ENCODE data around the gene CDC5L. TPM values are rescaled to one million over a fixed set of nuclear protein-coding genes. Genes with fewer than 3 reads are reported as not detected.

Gene CDC5L
- total RNA-seq, 1 donor from 2014 or later = 23.1 TPM

- DNase-seq (ENCODE audit: extremely low spot score, unreplicated experiment) = no peak
- H3K27me3 Mint-ChIP-seq (ENCODE audit: unreplicated experiment) = peaks cover 30% of the 10 kb centered on the region
- no peak for TF ChIP-seq CTCF (IDR thresholded peaks at IDR 0.05)
- peaks cover 9% of the 10 kb centered on the region for H3K4me1 Mint-ChIP-seq (ENCODE audit: unreplicated experiment)
- no peak overlapping the region for H3K4me3 Mint-ChIP-seq (ENCODE audit: unreplicated experiment)
- no peaks in the 10 kb centered on the region for H3K9me3 Mint-ChIP-seq (ENCODE audit: unreplicated experiment)
- no peak overlapping the region for H3K27ac Mint-ChIP-seq (ENCODE audit: unreplicated experiment)
- no peaks in the 10 kb centered on the region for H3K36me3 Mint-ChIP-seq (ENCODE audit: unreplicated experiment)
Measured at GRCh38 chr6:44373787-44374186, 13.7 kb upstream of the CDC5L start.

- Mint-ChIP-seq H3K27ac (ENCODE audit: unreplicated experiment) (no peak overlapping the region), H3K36me3 (ENCODE audit: unreplicated experiment) (no peaks in the 10 kb centered on the region), H3K9me3 (ENCODE audit: unreplicated experiment) (no peaks in the 10 kb centered on the region), H3K27me3 (ENCODE audit: unreplicated experiment) (peaks cover 27% of the 10 kb centered on the region), H3K4me3 (ENCODE audit: unreplicated experiment) (no peak overlapping the region), H3K4me1 (ENCODE audit: unreplicated experiment) (peaks cover 9% of the 10 kb centered on the region)
- DNase-seq (ENCODE audit: extremely low spot score, unreplicated experiment) = no peak
- no peak for TF ChIP-seq CTCF (IDR thresholded peaks at IDR 0.05)
Measured at GRCh38 chr6:44375071-44375470, 12.4 kb upstream of the CDC5L start.

- no peak for TF ChIP-seq CTCF (IDR thresholded peaks at IDR 0.05)
- no peaks in the 10 kb centered on the region for H3K9me3 Mint-ChIP-seq (ENCODE audit: unreplicated experiment)
- no peaks in the 10 kb centered on the region for H3K36me3 Mint-ChIP-seq (ENCODE audit: unreplicated experiment)
- peaks cover 20% of the 10 kb centered on the region for H3K27me3 Mint-ChIP-seq (ENCODE audit: unreplicated experiment)
- no peak overlapping the region for H3K4me3 Mint-ChIP-seq (ENCODE audit: unreplicated experiment)
- peaks cover 9% of the 10 kb centered on the region for H3K4me1 Mint-ChIP-seq (ENCODE audit: unreplicated experiment)
- no peak for DNase-seq (ENCODE audit: extremely low spot score, unreplicated experiment)
- H3K27ac Mint-ChIP-seq (ENCODE audit: unreplicated experiment) = no peak overlapping the region
Measured at GRCh38 chr6:44377484-44377883, 10.0 kb upstream of the CDC5L start.

- Mint-ChIP-seq H3K36me3 (ENCODE audit: unreplicated experiment) (no peaks in the 10 kb centered on the region), H3K4me1 (ENCODE audit: unreplicated experiment) (peaks cover 5% of the 10 kb centered on the region), H3K27ac (ENCODE audit: unreplicated experiment) (no peak overlapping the region), H3K9me3 (ENCODE audit: unreplicated experiment) (no peaks in the 10 kb centered on the region), H3K27me3 (ENCODE audit: unreplicated experiment) (peaks cover 20% of the 10 kb centered on the region), H3K4me3 (ENCODE audit: unreplicated experiment) (no peak overlapping the region)
- DNase-seq (ENCODE audit: extremely low spot score, unreplicated experiment) = no peak
- TF ChIP-seq CTCF (IDR thresholded peaks at IDR 0.05) = no peak
Measured at GRCh38 chr6:44377971-44378370, 9.5 kb upstream of the CDC5L start.

- Mint-ChIP-seq H3K4me1 (ENCODE audit: unreplicated experiment) (peaks cover 6% of the 10 kb centered on the region), H3K27ac (ENCODE audit: unreplicated experiment) (no peak overlapping the region), H3K4me3 (ENCODE audit: unreplicated experiment) (no peak overlapping the region), H3K36me3 (ENCODE audit: unreplicated experiment) (no peaks in the 10 kb centered on the region), H3K27me3 (ENCODE audit: unreplicated experiment) (peaks cover 5% of the 10 kb centered on the region), H3K9me3 (ENCODE audit: unreplicated experiment) (no peaks in the 10 kb centered on the region)
- DNase-seq (ENCODE audit: extremely low spot score, unreplicated experiment) = no peak
- no peak for TF ChIP-seq CTCF (IDR thresholded peaks at IDR 0.05)
Measured at GRCh38 chr6:44381739-44382138, 5.8 kb upstream of the CDC5L start.

Data from osteocyte (in vitro differentiated cells).